GM12878 (cell line): Measurements from ENCODE around the gene GTF3C1.

Experiments
- CHD2 ChIP-seq: IDR thresholded peaks from 2 replicates; pipeline ENCODE4 v1.6.1; 2011; ENCODE audit warnings: low read depth, low read length, improper control_type of control experiment, borderline replicate concordance
- CTCF ChIP-seq, 3 experiments: IDR thresholded peaks in 2 of 3; conservative IDR thresholded peaks in 1 of 3; 2 replicates each; pipeline ENCODE4 v1.5.1; 2011; ENCODE audit warnings: low read depth in 3 of 3, low read length in 3 of 3, mild to moderate bottlenecking in 3 of 3, control low read depth in 2 of 3, moderate library complexity in 2 of 3, inconsistent platforms in 1 of 3, mixed read lengths in 1 of 3; ENCODE audit not compliant: control insufficient read depth in 2 of 3, insufficient read depth in 1 of 3; ENCODE audit errors: extremely low read depth in 1 of 3
- ESRRA ChIP-seq: IDR thresholded peaks from 2 replicates; pipeline ENCODE4 v1.6.1; 2012; ENCODE audit warnings: mild to moderate bottlenecking, low read length, improper control_type of control experiment
- JUNB ChIP-seq: IDR thresholded peaks from 2 replicates; pipeline ENCODE4 v1.6.1; 2016; ENCODE audit warnings: antibody characterized with exemption, mild to moderate bottlenecking
- MAX ChIP-seq: IDR thresholded peaks from 2 replicates; pipeline ENCODE4 v1.6.1; 2012; ENCODE audit warnings: low read depth, low read length, improper control_type of control experiment
- MYC ChIP-seq: IDR thresholded peaks from 2 replicates; pipeline ENCODE4 v1.6.1; 2011; ENCODE audit warnings: mild to moderate bottlenecking, low read length, moderate library complexity, inconsistent platforms; ENCODE audit not compliant: insufficient read depth, insufficient replicate concordance, insufficient read length, severe bottlenecking
- POLR2AphosphoS5 ChIP-seq: IDR thresholded peaks from 2 replicates; pipeline ENCODE4 v1.6.1; 2011; ENCODE audit warnings: mild to moderate bottlenecking, low read length, inconsistent platforms
- REST ChIP-seq: IDR thresholded peaks from 2 replicates; pipeline ENCODE4 v1.6.1; 2012; ENCODE audit warnings: mild to moderate bottlenecking, low read depth, low read length
- SIN3A ChIP-seq: IDR thresholded peaks from 2 replicates; pipeline ENCODE4 v1.6.1; 2012; ENCODE audit warnings: low read depth, low read length, improper control_type of control experiment

GRCh38 chr16:27458258-27458657 is 91.5 kb downstream of the GTF3C1 start:
- TF ChIP-seq CHD2 (no peak), JUNB (no peak), ESRRA (no peak), POLR2AphosphoS5 (no peak), CTCF (IDR thresholded peaks at IDR 0.05 in 2 of 3, conservative IDR thresholded peaks at IDR 0.05 in 1 of 3; ENCODE audit: control insufficient read depth in 2 of 3, extremely low read depth in 1 of 3, insufficient read depth in 1 of 3, low read depth in 3 of 3, low read length in 3 of 3) (no peak), MAX (no peak), SIN3A (no peak), MYC (no peak), REST (no peak)
